Esophagus (tissue), 2 donors: Measurements from ENCODE around the gene PAGE1. TPM values are rescaled to one million over a fixed set of nuclear protein-coding genes. Genes with fewer than 3 reads are reported as not detected.
"Not testable (repeated sequence)": the region's sequence is repeated elsewhere in the genome, so short reads cannot be mapped to it uniquely, and the experiment has no call there.

Experiments
- H3K27ac ChIP-seq, 2 donors: one replicate each; pipeline ENCODE4 v1.5.1; 2013; ENCODE audit warnings: low read depth in 2 of 2, mild to moderate bottlenecking in 2 of 2, inconsistent platforms in 1 of 2, low read length in 1 of 2, moderate library complexity in 1 of 2
- H3K27me3 ChIP-seq, 2 donors: one replicate each; pipeline ENCODE4 v1.6.1; 2013; ENCODE audit warnings: low read length in 2 of 2, control low read depth in 1 of 2, mild to moderate bottlenecking in 1 of 2; ENCODE audit not compliant: insufficient read depth in 2 of 2, control insufficient read depth in 1 of 2
- H3K36me3 ChIP-seq, 2 donors: one replicate each; pipeline ENCODE4 v1.6.1; 2013; ENCODE audit warnings: low read length in 1 of 2; ENCODE audit not compliant: control insufficient read depth in 2 of 2, insufficient read depth in 2 of 2
- H3K4me1 ChIP-seq, 2 donors: one replicate each; pipeline ENCODE4 v1.6.1; 2013; ENCODE audit warnings: low read length in 1 of 2; ENCODE audit not compliant: control insufficient read depth in 2 of 2, insufficient read depth in 2 of 2
- H3K4me3 ChIP-seq, 2 donors: one replicate each; pipeline ENCODE4 v1.5.1; 2013; ENCODE audit warnings: low read length in 2 of 2, mild to moderate bottlenecking in 2 of 2, low read depth in 1 of 2, moderate library complexity in 1 of 2
- H3K9me3 ChIP-seq, 2 donors: one replicate each; pipeline ENCODE4 v1.6.1; 2013; ENCODE audit warnings: mild to moderate bottlenecking in 2 of 2, low read depth in 1 of 2, low read length in 1 of 2, moderate library complexity in 1 of 2; ENCODE audit not compliant: control insufficient read depth in 2 of 2, insufficient read depth in 1 of 2
- WGBS, 2 donors: extraction: QIAGEN DNeasy Blood & Tissue Kit; methylation state at CpG; one replicate each; pipeline ENCODE4 v1.1.7; 2013; 5-methylcytosine and 5-hydroxymethylcytosine counted together
- polyA plus RNA-seq, 2 donors: library from polyadenylated mRNA; stranded (reverse); fragments of 200-250 nt; gene quantifications; one replicate each; pipeline ENCODE4 v1.2.3, GENCODE V29; 2013
- donor health status: healthy with polysubstance abuse.
- donor health status: Bipolar disorder and iron deficiency.

Gene PAGE1
- not detected for polyA plus RNA-seq

- Histone ChIP-seq H3K27me3 (peaks cover 0 to 4% of the 10 kb centered on the region in 2 donors), H3K27ac (no peak within 1 kb of the TSS), H3K36me3 (no peaks in the 10 kb centered on the region), H3K4me3 (no peak within 1 kb of the TSS), H3K4me1 (no peaks in the 10 kb centered on the region), H3K9me3 (peaks cover 0 to 9% of the 10 kb centered on the region in 2 donors)
- 87 to 94% methylated on average over 34 to 38 of the region's 38 CpGs for WGBS, 2 donors
Observed at GRCh38 chrX:49695276-49696180, at the start of gene PAGE1. TSS of gene PAGE1 (minus strand) at chrX:49695984. CDS start at chrX:49694770, 1,214 bp downstream.

- H3K4me1 ChIP-seq, H3K9me3 ChIP-seq, H3K4me3 ChIP-seq, H3K27me3 ChIP-seq, H3K36me3 ChIP-seq, H3K27ac ChIP-seq: not testable (repeated sequence)
- WGBS, 2 donors, result 84 to 91% methylated on average over 1 of the region's 1 CpG
Observed at GRCh38 chrX:49741501-49741900, 45.7 kb upstream of the PAGE1 start.

GRCh38 chrX:49727847-49728246, 32.1 kb upstream of the PAGE1 start:
- H3K9me3 ChIP-seq, result no peaks in the 10 kb centered on the region
- H3K4me1 ChIP-seq, result no peaks in the 10 kb centered on the region
- H3K4me3 ChIP-seq, result no peak overlapping the region
- 77 to 86% methylated on average over 9 of the region's 9 CpGs for WGBS, 2 donors
- H3K27ac ChIP-seq, result no peak overlapping the region
- H3K36me3 ChIP-seq, result no peaks in the 10 kb centered on the region
- H3K27me3 ChIP-seq, result no peaks in the 10 kb centered on the region

GRCh38 chrX:49726966-49727365, 31.2 kb upstream of the PAGE1 start:
- no peaks in the 10 kb centered on the region for H3K27me3 ChIP-seq
- H3K4me3 ChIP-seq, result no peak overlapping the region
- no peaks in the 10 kb centered on the region for H3K36me3 ChIP-seq
- H3K4me1 ChIP-seq, result no peaks in the 10 kb centered on the region
- no peak overlapping the region for H3K27ac ChIP-seq
- WGBS, 2 donors, result 78 to 93% methylated on average over 5 of the region's 5 CpGs
- peaks cover 0 to 2% of the 10 kb centered on the region in 2 donors for H3K9me3 ChIP-seq

- Histone ChIP-seq H3K9me3 (peaks cover 0 to 2% of the 10 kb centered on the region in 2 donors), H3K4me3 (no peak overlapping the region), H3K36me3 (no peaks in the 10 kb centered on the region), H3K27me3 (peaks cover 0 to 6% of the 10 kb centered on the region in 2 donors), H3K4me1 (no peaks in the 10 kb centered on the region), H3K27ac (no peak overlapping the region)
- WGBS, 2 donors, result 84 to 86% methylated on average over 12 of the region's 12 CpGs
Observed at GRCh38 chrX:49725923-49726904, 30.4 kb upstream of the PAGE1 start.

GRCh38 chrX:49725401-49725800, 29.6 kb upstream of the PAGE1 start:
- Histone ChIP-seq H3K36me3 (no peaks in the 10 kb centered on the region), H3K4me1 (no peaks in the 10 kb centered on the region), H3K4me3 (no peak overlapping the region), H3K27ac (no peak overlapping the region), H3K9me3 (peaks cover 0 to 2% of the 10 kb centered on the region in 2 donors), H3K27me3 (peaks cover 0 to 6% of the 10 kb centered on the region in 2 donors)
- 65 to 71% methylated on average over 3 of the region's 3 CpGs for WGBS, 2 donors

GRCh38 chrX:49720106-49720505, 24.3 kb upstream of the PAGE1 start:
- WGBS, 2 donors, result 48 to 62% methylated on average over 2 of the region's 2 CpGs
- H3K4me1 ChIP-seq, result not testable (repeated sequence)

GRCh38 chrX:49712577-49712976, 16.8 kb upstream of the PAGE1 start:
- Histone ChIP-seq H3K27me3 (peaks cover 0 to 6% of the 10 kb centered on the region in 2 donors), H3K4me1 (no peaks in the 10 kb centered on the region), H3K27ac (no peak overlapping the region), H3K4me3 (no peak overlapping the region), H3K9me3 (no peaks in the 10 kb centered on the region), H3K36me3 (no peaks in the 10 kb centered on the region)
- WGBS, 2 donors, result 77 to 87% methylated on average over 3 of the region's 3 CpGs

More at GRCh38 chrX:49720106-49720505, 24.3 kb upstream of the PAGE1 start:
- H3K27me3 ChIP-seq, H3K4me3 ChIP-seq, H3K9me3 ChIP-seq, H3K27ac ChIP-seq, H3K36me3 ChIP-seq: not testable (repeated sequence)

- Histone ChIP-seq H3K4me1 (no peaks in the 10 kb centered on the region), H3K4me3 (no peak overlapping the region), H3K27ac (no peak overlapping the region), H3K36me3 (no peaks in the 10 kb centered on the region), H3K9me3 (no peaks in the 10 kb centered on the region), H3K27me3 (peaks cover 0 to 9% of the 10 kb centered on the region in 2 donors)
- WGBS, 2 donors, result 82 to 83% methylated on average over 1 of the region's 1 CpG
Observed at GRCh38 chrX:49710744-49711319, 15.0 kb upstream of the PAGE1 start.
